ENCODE data around the gene FLACC1.

The FLACC1 gene

GRCh38 chr2:201276511-201276910, 80.6 kb downstream of the FLACC1 start:
- DNase-seq (ENCODE audit: low read depth): no peak

- DNase-seq (ENCODE audit: low read depth): no peak
Observed at GRCh38 chr2:201275990-201276389, 81.2 kb downstream of the FLACC1 start.

GRCh38 chr2:201275069-201275468, 82.1 kb downstream of the FLACC1 start:
- no peak for DNase-seq (ENCODE audit: low read depth)

GRCh38 chr2:201273330-201273983, 83.7 kb downstream of the FLACC1 start:
- no peak for DNase-seq (ENCODE audit: low read depth)

GRCh38 chr2:201271917-201272316, 85.2 kb downstream of the FLACC1 start:
- no peak for DNase-seq (ENCODE audit: low read depth)

GRCh38 chr2:201270293-201271001, 86.7 kb downstream of the FLACC1 start:
- no peak for DNase-seq (ENCODE audit: low read depth)

GRCh38 chr2:201269764-201270163, 87.4 kb downstream of the FLACC1 start:
- no peak for DNase-seq (ENCODE audit: low read depth)

GRCh38 chr2:201267278-201268030, 89.7 kb downstream of the FLACC1 start:
- DNase-seq (ENCODE audit: low read depth): no peak

GRCh38 chr2:201266629-201267028, 90.5 kb downstream of the FLACC1 start:
- DNase-seq (ENCODE audit: low read depth): no peak

- no peak for DNase-seq (ENCODE audit: low read depth)
Observed at GRCh38 chr2:201264472-201265173, 92.5 kb downstream of the FLACC1 start.

GRCh38 chr2:201263779-201264178, 93.4 kb downstream of the FLACC1 start:
- DNase-seq (ENCODE audit: low read depth): no peak

GRCh38 chr2:201262718-201263117, 94.4 kb downstream of the FLACC1 start:
- DNase-seq (ENCODE audit: low read depth): no peak

GRCh38 chr2:201261906-201262305, 95.2 kb downstream of the FLACC1 start:
- no peak for DNase-seq (ENCODE audit: low read depth)

- DNase-seq (ENCODE audit: low read depth): no peak
Observed at GRCh38 chr2:201261471-201261870, 95.7 kb downstream of the FLACC1 start.

- DNase-seq (ENCODE audit: low read depth): no peak
Observed at GRCh38 chr2:201260302-201260800, 96.8 kb downstream of the FLACC1 start, which contains the start of gene CASP8. Gene CASP8 (plus strand): TSS chr2:201260536. CDS start chr2:201266487, 5,951 bp downstream.

GRCh38 chr2:201258666-201259615, 98.2 kb downstream of the FLACC1 start:
- DNase-seq (ENCODE audit: low read depth): no peak

- peak; percentile 74 for DNase-seq (ENCODE audit: low read depth)
Observed at GRCh38 chr2:201257956-201258665, 99.0 kb downstream of the FLACC1 start.

- no peak for DNase-seq (ENCODE audit: low read depth)
Observed at GRCh38 chr2:201257381-201257955, 99.7 kb downstream of the FLACC1 start.

GRCh38 chr2:201256082-201256481, 101.1 kb downstream of the FLACC1 start:
- DNase-seq (ENCODE audit: low read depth): no peak
